WTC11 (cell line): Measurements from ENCODE around the gene RAPGEF1. TPM values are rescaled to one million over a fixed set of nuclear protein-coding genes. Genes with fewer than 3 reads are reported as not detected.

Experiments used
- ATAC-seq: fragments of 200-7000 bp; cut with Tn5 transposase; 2 replicates; pipeline ENCODE4 v1.10.0; 2021; ENCODE audit warnings: mild to moderate bottlenecking, moderate library complexity
- CTCF ChIA-PET: fragments of 300-600 bp; sonication (Branson Sonifier 250); formaldehyde crosslinking; loops from one replicate; lab custom pipeline; 2021; ENCODE audit warnings: antibody characterized with exemption; lab: Charles Lee
- POLR2A ChIA-PET: fragments of 350-600 bp; sonication (Branson Sonifier 250); formaldehyde crosslinking; loops from one replicate; lab custom pipeline; 2021; ENCODE audit warnings: antibody characterized with exemption; lab: Charles Lee
- DNase-seq: peaks from one replicate; pipeline ENCODE4 v3.0.0; 2021; ENCODE audit warnings: low spot score
- H3K27ac Mint-ChIP-seq: 2 replicates; pipeline ENCODE4 v1.8.0; 2021; ENCODE audit warnings: mixed read lengths
- H3K27me3 Mint-ChIP-seq: 2 replicates; pipeline ENCODE4 v1.8.0; 2021; ENCODE audit warnings: low read depth, mild to moderate bottlenecking, moderate library complexity, mixed read lengths
- H3K36me3 Mint-ChIP-seq: 2 replicates; pipeline ENCODE4 v1.8.0; 2021; ENCODE audit warnings: mixed read lengths
- H3K4me1 Mint-ChIP-seq: 2 replicates; pipeline ENCODE4 v1.8.0; 2022; ENCODE audit warnings: mixed read lengths
- H3K4me3 Mint-ChIP-seq: 2 replicates; pipeline ENCODE4 v1.8.0; 2021; ENCODE audit warnings: mild to moderate bottlenecking, moderate library complexity, mixed read lengths
- H3K9me3 Mint-ChIP-seq: 2 replicates; pipeline ENCODE4 v1.8.0; 2021; ENCODE audit warnings: mixed read lengths
- CREB1 ChIP-seq: sonication (generic); formaldehyde crosslinking; IDR thresholded peaks from 2 replicates; pipeline ENCODE4 v1.8.0; 2023; ENCODE audit warnings: mild to moderate bottlenecking, missing genetic modification reagents
- ESRRA ChIP-seq: sonication (generic); formaldehyde crosslinking; IDR thresholded peaks from 2 replicates; pipeline ENCODE4 v1.8.1; 2022; ENCODE audit warnings: mild to moderate bottlenecking, missing genetic modification reagents, borderline replicate concordance
- HMGA2 ChIP-seq: fragments of 250-450 bp; sonication (Bioruptor Pico); IDR thresholded peaks from 2 replicates; pipeline ENCODE4 v1.4.0; 2021; ENCODE audit warnings: mild to moderate bottlenecking, moderate library complexity
- JAZF1 ChIP-seq: fragments of 250-450 bp; sonication (Bioruptor Pico); IDR thresholded peaks from 2 replicates; pipeline ENCODE4 v1.9.0; 2021; ENCODE audit warnings: moderate library complexity, mild to moderate bottlenecking, inconsistent platforms
- JUN ChIP-seq: sonication (generic); formaldehyde crosslinking; IDR thresholded peaks from 2 replicates; pipeline ENCODE4 v1.8.0; 2023; ENCODE audit warnings: mild to moderate bottlenecking, missing genetic modification reagents
- NFATC4 ChIP-seq: fragments of 250-450 bp; sonication (Bioruptor Pico); IDR thresholded peaks from 2 replicates; pipeline ENCODE4 v1.9.0; 2021; ENCODE audit warnings: mild to moderate bottlenecking
- NFE2L1 ChIP-seq: sonication (generic); formaldehyde crosslinking; IDR thresholded peaks from 2 replicates; pipeline ENCODE4 v1.8.1; 2023; ENCODE audit warnings: missing genetic modification reagents
- NFYB ChIP-seq: sonication (generic); formaldehyde crosslinking; conservative IDR thresholded peaks from 2 replicates; pipeline ENCODE4 v1.8.0; 2022; ENCODE audit warnings: low read depth, missing genetic modification reagents
- NR1H2 ChIP-seq: sonication (generic); formaldehyde crosslinking; IDR thresholded peaks from 2 replicates; pipeline ENCODE4 v1.9.0; 2021; ENCODE audit warnings: mild to moderate bottlenecking, moderate library complexity, missing genetic modification reagents
- OVOL2 ChIP-seq: fragments of 250-450 bp; sonication (Bioruptor Pico); IDR thresholded peaks from 2 replicates; pipeline ENCODE4 v1.9.0; 2021; ENCODE audit warnings: mild to moderate bottlenecking, borderline replicate concordance
- PRRX2 ChIP-seq: fragments of 250-450 bp; sonication (Bioruptor Pico); IDR thresholded peaks from 2 replicates; pipeline ENCODE4 v1.8.0; 2021; ENCODE audit warnings: mild to moderate bottlenecking
- RELA ChIP-seq: sonication (generic); formaldehyde crosslinking; IDR thresholded peaks from 2 replicates; pipeline ENCODE4 v1.8.1; 2022; ENCODE audit warnings: missing genetic modification reagents, mild to moderate bottlenecking, borderline replicate concordance
- RORB ChIP-seq: fragments of 250-450 bp; sonication (Bioruptor Pico); IDR thresholded peaks from 2 replicates; pipeline ENCODE4 v1.9.0; 2021; ENCODE audit warnings: mild to moderate bottlenecking
- TEAD4 ChIP-seq: sonication (generic); formaldehyde crosslinking; IDR thresholded peaks from 2 replicates; pipeline ENCODE4 v1.8.0; 2022; ENCODE audit warnings: mild to moderate bottlenecking, missing genetic modification reagents
- ZNF121 ChIP-seq: sonication (generic); formaldehyde crosslinking; IDR thresholded peaks from 2 replicates; pipeline ENCODE4 v1.8.0; 2023; ENCODE audit warnings: missing genetic modification reagents
- ZNF232 ChIP-seq: sonication (generic); formaldehyde crosslinking; IDR thresholded peaks from 2 replicates; pipeline ENCODE4 v1.8.0; 2022; ENCODE audit warnings: mild to moderate bottlenecking, missing genetic modification reagents
- ZNF416 ChIP-seq: fragments of 250-450 bp; sonication (Bioruptor Pico); IDR thresholded peaks from 2 replicates; pipeline ENCODE4 v1.9.0; 2021; ENCODE audit warnings: mild to moderate bottlenecking, inconsistent platforms
- ZNF671 ChIP-seq: fragments of 250-450 bp; sonication (Bioruptor Pico); IDR thresholded peaks from 2 replicates; pipeline ENCODE4 v1.8.0; 2021; ENCODE audit warnings: mild to moderate bottlenecking
- total RNA-seq: library from RNA; stranded (reverse); gene quantifications from 3 replicates; pipeline ENCODE4 v1.2.3, GENCODE V29; 2021
- TF ChIP-seq, protein P1 (sequence below): fragments of 250-450 bp; sonication (Bioruptor Pico); IDR thresholded peaks from 2 replicates; pipeline ENCODE4 v2.1.2; 2022; ENCODE audit warnings: mild to moderate bottlenecking, moderate library complexity
- TF ChIP-seq, protein P2 (sequence below): fragments of 250-450 bp; sonication (Bioruptor Pico); conservative IDR thresholded peaks from 2 replicates; pipeline ENCODE4 v1.9.0; 2021; ENCODE audit warnings: mild to moderate bottlenecking
- TF ChIP-seq, protein P3 (sequence below): fragments of 250-450 bp; sonication (Bioruptor Pico); IDR thresholded peaks from 2 replicates; pipeline ENCODE4 v1.9.0; 2021; ENCODE audit warnings: mild to moderate bottlenecking
- TF ChIP-seq, protein P4 (sequence below): sonication (generic); formaldehyde crosslinking; IDR thresholded peaks from 2 replicates; pipeline ENCODE4 v1.8.1; 2023; ENCODE audit warnings: mild to moderate bottlenecking, moderate library complexity, missing genetic modification reagents
- TF ChIP-seq, protein P5 (sequence below): sonication (generic); formaldehyde crosslinking; conservative IDR thresholded peaks from 2 replicates; pipeline ENCODE4 v1.8.1; 2022; ENCODE audit warnings: mild to moderate bottlenecking, missing genetic modification reagents
- TF ChIP-seq, protein P6 (sequence below): sonication (generic); formaldehyde crosslinking; IDR thresholded peaks from 2 replicates; pipeline ENCODE4 v1.8.0; 2022; ENCODE audit warnings: mild to moderate bottlenecking, missing genetic modification reagents

RAPGEF1 gene
- total RNA-seq, 1 experiment from 2014 or later: 66.2 TPM

DNA sequence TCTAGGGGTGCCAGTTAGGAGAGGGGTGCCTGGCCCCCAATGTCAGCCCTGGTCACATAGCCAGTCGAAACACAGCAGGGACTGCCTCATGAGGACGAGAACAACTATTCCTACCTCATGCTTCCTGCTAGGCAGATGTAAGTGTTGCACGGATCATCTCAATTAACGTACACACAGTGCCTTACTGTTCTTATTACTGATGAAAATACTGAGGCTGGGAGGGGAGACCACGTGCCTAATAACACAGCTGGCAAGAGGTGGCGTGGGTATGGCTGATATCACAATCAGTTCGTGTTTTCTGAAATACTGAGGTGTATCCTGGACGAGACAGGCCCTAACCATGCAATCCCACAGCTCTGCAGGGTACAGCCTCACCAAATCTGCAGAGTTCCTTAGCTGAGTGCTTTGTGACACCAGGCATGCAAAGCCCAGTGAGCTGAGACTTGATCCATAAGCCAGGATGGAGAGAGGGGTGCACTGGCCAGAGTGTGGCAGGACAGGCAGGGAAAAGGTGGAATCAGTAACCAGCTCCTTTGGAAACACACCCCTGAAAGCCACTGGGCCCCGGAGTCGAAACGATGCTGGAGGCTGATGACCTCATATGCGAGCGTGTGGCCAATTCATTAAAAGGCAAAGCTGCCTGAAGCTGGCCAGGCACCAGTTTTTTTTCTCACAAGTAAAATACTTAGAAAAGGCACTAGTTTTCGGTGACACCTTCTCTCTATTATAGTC lies 130.6 kb downstream of the RAPGEF1 start (continued):
- TF ChIP-seq, protein P1, sequence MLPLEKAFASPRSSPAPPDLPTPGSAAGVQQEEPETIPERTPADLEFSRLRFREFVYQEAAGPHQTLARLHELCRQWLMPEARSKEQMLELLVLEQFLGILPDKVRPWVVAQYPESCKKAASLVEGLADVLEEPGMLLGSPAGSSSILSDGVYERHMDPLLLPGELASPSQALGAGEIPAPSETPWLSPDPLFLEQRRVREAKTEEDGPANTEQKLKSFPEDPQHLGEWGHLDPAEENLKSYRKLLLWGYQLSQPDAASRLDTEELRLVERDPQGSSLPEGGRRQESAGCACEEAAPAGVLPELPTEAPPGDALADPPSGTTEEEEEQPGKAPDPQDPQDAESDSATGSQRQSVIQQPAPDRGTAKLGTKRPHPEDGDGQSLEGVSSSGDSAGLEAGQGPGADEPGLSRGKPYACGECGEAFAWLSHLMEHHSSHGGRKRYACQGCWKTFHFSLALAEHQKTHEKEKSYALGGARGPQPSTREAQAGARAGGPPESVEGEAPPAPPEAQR (CRISPR knock-in tag): no peak
- TF ChIP-seq, protein P2, sequence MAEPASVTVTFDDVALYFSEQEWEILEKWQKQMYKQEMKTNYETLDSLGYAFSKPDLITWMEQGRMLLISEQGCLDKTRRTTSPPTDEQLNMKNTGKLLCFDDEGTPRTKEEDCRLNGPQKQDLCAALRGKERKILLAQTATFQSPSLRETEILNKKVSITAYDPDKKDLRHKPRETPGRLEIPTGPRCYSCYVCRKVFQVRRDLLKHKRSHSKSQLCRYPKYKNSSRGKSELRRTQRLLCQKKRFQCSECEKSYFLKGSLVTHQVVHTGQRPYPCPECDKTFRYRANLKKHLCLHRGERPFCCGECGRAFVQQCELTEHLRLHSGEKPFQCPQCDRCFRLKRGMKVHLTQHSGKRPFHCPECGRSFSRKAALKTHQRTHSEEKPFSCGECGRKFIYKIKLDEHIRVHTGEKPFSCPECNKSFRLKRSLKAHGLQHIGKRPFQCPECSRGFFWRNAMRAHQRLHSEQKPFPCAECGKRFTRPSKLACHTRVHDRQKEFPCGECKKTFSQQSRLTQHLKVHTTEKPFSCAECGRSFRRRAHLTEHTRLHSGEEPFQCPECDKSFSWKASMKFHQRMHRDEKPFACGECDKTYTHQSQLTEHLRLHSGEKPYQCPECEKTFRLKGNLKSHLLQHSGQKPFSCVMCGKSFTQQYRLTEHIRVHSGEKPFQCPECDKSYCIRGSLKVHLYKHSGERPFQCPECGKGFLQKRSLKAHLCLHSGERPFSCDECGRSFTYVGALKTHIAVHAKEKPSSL (CRISPR knock-in tag): no peak
- no peak for TF ChIP-seq NFATC4 (CRISPR knock-in tag)
- TF ChIP-seq NR1H2 (CRISPR knock-in tag): no peak
- no peak for TF ChIP-seq ZNF671 (CRISPR knock-in tag)
- no peak for TF ChIP-seq TEAD4 (CRISPR knock-in tag)
- TF ChIP-seq JUN: no peak
- TF ChIP-seq, protein P3, sequence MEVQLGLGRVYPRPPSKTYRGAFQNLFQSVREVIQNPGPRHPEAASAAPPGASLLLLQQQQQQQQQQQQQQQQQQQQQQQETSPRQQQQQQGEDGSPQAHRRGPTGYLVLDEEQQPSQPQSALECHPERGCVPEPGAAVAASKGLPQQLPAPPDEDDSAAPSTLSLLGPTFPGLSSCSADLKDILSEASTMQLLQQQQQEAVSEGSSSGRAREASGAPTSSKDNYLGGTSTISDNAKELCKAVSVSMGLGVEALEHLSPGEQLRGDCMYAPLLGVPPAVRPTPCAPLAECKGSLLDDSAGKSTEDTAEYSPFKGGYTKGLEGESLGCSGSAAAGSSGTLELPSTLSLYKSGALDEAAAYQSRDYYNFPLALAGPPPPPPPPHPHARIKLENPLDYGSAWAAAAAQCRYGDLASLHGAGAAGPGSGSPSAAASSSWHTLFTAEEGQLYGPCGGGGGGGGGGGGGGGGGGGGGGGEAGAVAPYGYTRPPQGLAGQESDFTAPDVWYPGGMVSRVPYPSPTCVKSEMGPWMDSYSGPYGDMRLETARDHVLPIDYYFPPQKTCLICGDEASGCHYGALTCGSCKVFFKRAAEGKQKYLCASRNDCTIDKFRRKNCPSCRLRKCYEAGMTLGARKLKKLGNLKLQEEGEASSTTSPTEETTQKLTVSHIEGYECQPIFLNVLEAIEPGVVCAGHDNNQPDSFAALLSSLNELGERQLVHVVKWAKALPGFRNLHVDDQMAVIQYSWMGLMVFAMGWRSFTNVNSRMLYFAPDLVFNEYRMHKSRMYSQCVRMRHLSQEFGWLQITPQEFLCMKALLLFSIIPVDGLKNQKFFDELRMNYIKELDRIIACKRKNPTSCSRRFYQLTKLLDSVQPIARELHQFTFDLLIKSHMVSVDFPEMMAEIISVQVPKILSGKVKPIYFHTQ (CRISPR knock-in tag): no peak
- TF ChIP-seq HMGA2: no peak
- TF ChIP-seq JAZF1: no peak
- TF ChIP-seq, protein P4, sequence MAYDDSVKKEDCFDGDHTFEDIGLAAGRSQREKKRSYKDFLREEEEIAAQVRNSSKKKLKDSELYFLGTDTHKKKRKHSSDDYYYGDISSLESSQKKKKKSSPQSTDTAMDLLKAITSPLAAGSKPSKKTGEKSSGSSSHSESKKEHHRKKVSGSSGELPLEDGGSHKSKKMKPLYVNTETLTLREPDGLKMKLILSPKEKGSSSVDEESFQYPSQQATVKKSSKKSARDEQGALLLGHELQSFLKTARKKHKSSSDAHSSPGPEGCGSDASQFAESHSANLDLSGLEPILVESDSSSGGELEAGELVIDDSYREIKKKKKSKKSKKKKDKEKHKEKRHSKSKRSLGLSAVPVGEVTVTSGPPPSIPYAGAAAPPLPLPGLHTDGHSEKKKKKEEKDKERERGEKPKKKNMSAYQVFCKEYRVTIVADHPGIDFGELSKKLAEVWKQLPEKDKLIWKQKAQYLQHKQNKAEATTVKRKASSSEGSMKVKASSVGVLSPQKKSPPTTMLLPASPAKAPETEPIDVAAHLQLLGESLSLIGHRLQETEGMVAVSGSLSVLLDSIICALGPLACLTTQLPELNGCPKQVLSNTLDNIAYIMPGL (CRISPR knock-in tag): no peak

DNA sequence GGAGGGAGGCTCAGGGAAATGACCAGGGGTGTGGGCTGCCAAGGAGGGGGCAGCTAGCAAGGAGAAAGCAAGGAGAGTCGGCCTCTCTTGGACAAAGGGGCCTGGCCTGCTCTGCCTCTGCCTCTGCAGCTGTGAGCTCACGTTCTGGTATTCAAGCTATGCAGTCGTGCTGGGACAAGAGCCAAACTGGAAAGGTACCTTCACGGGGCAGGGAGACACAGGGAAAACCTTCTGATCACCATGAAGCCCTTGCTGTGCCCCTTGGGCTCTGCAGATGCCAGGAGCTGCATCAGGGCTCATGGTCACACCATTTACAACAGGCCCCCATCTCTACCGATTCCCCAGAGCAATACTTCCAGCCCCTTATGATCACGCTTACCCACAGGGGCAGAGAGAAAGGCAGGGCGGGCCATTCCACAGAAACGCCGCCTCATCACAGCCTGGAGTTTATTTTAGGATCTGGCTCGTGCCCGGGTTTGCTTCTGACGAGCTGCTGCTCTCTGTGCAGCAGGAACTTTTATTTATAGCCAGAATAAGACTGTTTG lies 131.3 kb downstream of the RAPGEF1 start:
- TF ChIP-seq ZNF232 (CRISPR knock-in tag) (no peak), ZNF121 (CRISPR knock-in tag) (peak; percentile 49; the same call in 1 of the 2 replicates)
- no peak overlapping the region for H3K4me3 Mint-ChIP-seq
- ChIA-PET POLR2A (no interaction called here), CTCF (interaction anchor here (0.7 to 2.2 kb wide), 9 partner anchors 17 to 644 kb away, joined by 3 to 10 read pairs (median 3); no protein-coding TSS in a partner anchor)
- peak overlapping the region; percentile 62 for H3K27ac Mint-ChIP-seq
- ATAC-seq (peak; percentile 92), DNase-seq (peak; percentile 64)
- H3K36me3 Mint-ChIP-seq: peaks cover 4% of the 10 kb centered on the region; the same call in 1 of the 2 replicates
- H3K27me3 Mint-ChIP-seq: no peaks in the 10 kb centered on the region
- no peaks in the 10 kb centered on the region for H3K9me3 Mint-ChIP-seq
- H3K4me1 Mint-ChIP-seq: peaks cover 23% of the 10 kb centered on the region

DNA sequence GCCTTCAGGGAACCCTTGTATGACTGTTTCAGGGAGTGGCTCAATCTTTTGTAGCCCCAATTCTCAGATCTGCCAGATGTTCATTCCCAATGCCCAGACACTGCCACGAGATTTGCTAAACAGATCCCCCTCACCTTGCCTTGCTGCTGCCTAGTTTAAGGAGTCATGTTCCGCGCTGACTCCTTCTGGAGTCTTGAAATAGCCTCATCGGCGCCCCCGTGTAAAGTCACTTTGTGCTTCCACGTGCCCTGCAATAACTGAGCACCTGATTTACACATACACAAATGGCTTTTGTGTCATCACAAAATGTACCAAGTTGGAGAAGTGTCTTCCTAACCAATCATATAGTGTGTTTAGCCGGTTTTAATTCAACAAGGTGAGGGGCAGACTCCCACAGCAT lies 132.3 kb downstream of the RAPGEF1 start:
- CTCF ChIA-PET: interaction anchor here (0.8 kb wide), 1 partner anchor 16 kb away, joined by 3 read pairs; no protein-coding TSS in a partner anchor
- POLR2A ChIA-PET: no interaction called here
- peaks cover 4% of the 10 kb centered on the region; the same call in 1 of the 2 replicates for H3K36me3 Mint-ChIP-seq
- peak overlapping the region; percentile 62 for H3K27ac Mint-ChIP-seq
- no peak overlapping the region for H3K4me3 Mint-ChIP-seq
- no peaks in the 10 kb centered on the region for H3K27me3 Mint-ChIP-seq
- no peak for DNase-seq
- ATAC-seq: no peak
- H3K4me1 Mint-ChIP-seq: peaks cover 23% of the 10 kb centered on the region
- H3K9me3 Mint-ChIP-seq: no peaks in the 10 kb centered on the region
- TF ChIP-seq RORB (CRISPR knock-in tag) (no peak), OVOL2 (CRISPR knock-in tag) (no peak), NFATC4 (CRISPR knock-in tag) (no peak), NFYB (CRISPR knock-in tag) (no peak), ZNF416 (no peak), NFE2L1 (CRISPR knock-in tag) (no peak), TEAD4 (CRISPR knock-in tag) (no peak), NR1H2 (CRISPR knock-in tag) (no peak), ESRRA (CRISPR knock-in tag) (no peak), PRRX2 (CRISPR knock-in tag) (no peak), CREB1 (no peak), RELA (no peak)
- TF ChIP-seq, protein P5, sequence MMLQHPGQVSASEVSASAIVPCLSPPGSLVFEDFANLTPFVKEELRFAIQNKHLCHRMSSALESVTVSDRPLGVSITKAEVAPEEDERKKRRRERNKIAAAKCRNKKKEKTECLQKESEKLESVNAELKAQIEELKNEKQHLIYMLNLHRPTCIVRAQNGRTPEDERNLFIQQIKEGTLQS (CRISPR knock-in tag): no peak
- TF ChIP-seq, protein P6, sequence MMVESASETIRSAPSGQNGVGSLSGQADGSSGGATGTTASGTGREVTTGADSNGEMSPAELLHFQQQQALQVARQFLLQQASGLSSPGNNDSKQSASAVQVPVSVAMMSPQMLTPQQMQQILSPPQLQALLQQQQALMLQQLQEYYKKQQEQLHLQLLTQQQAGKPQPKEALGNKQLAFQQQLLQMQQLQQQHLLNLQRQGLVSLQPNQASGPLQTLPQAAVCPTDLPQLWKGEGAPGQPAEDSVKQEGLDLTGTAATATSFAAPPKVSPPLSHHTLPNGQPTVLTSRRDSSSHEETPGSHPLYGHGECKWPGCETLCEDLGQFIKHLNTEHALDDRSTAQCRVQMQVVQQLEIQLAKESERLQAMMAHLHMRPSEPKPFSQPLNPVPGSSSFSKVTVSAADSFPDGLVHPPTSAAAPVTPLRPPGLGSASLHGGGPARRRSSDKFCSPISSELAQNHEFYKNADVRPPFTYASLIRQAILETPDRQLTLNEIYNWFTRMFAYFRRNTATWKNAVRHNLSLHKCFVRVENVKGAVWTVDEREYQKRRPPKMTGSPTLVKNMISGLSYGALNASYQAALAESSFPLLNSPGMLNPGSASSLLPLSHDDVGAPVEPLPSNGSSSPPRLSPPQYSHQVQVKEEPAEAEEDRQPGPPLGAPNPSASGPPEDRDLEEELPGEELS (CRISPR knock-in tag): no peak
